Activated CD8-positive, alpha-beta memory T cell treated with anti-CD3 and anti-CD28 coated beads, Interleukin-2, amount 50 U/mL, for 24 hours (primary cell): ENCODE data around the gene EGFL7.
"Not testable (repeated sequence)": the region's sequence is repeated elsewhere in the genome, so short reads cannot be mapped to it uniquely, and the experiment has no call there.

Source experiments
- DNase-seq: peaks from one replicate; pipeline ENCODE4 v3.0.0-alpha.2; 2020; ENCODE audit errors: extremely low read depth

EGFL7 gene

DNA sequence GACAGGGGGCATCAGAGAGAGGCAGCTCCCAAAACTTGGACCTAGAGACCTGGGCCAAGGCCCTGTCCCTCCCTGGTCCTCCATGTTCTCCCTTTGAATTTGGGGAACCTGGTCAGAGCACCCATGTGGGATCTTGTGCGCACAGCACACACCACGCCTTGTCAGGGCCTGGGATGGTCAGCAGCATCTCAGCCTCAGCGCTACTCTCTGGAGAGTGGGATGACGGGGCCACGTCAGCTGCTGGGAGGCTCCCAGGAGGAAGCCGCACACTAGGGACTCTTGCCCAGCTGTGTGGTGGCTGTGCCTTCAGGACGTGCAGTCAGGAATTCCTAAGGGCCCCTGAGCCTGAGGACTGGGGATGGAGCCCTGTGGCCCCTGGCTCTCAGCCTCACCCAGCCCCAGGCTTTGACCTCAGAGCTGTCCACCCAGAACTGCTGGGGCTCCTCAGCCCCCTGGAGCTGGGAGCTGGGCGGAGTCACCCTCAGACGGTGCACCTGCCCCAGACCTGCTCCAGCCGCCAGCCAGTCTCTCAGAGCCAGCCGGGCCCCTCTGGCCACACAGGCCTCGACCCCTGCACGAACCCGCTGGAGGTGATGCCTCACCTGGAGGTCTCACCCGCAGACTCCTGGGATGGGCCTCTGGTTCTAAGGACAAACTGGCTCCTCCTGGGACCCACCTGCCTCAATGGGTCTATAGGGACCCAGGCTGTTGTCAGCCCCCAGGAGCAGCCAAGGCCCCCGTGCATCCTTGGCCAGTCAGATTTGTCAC, 38.3 kb upstream of the EGFL7 start:
- DNase-seq, result no peak

DNA sequence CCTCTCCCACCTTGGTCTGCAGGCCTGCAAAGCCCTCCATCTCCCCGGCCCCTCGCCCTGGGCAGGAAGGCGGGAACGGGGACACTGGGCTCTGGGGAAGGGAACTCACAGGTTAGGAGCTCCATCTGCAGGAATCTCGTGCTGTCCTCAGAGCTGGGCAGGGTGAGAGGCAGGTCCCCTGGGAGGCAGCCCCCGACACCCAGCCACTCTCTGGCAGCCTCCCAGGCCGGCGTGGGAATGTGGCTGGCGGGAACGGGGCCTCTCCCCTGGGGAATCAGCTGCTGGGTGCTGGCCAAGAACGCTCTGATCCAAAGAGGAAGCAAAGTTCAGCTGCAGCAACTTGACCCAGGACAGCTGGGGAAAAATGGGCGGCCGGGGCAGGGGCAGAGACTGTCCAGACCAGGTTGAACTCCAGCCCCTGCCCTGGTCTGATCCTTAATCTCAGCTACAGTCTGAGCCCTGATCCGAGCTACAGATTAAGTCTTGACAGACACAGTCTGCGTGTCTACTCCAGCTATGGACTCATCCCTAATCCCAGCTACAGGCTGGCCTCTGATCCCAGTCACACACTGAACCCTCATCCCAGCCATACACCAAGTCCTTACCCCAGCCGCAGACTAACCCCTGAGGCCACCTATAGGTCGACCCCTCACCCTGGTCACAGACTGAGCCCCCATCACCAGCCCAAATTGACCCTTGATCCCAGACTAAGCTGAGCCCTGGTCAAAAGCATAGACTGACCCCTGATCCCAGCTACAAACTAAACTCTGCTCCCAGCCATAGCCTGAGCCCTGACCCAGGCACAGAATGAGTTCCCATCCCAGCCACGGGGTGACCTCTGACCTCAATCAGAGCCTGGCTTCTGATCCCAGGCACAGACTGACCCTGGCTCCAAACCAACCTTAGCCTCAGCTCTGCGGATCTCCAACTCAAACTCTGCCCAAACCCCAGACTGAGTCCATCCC, 37.3 kb upstream of the EGFL7 start:
- DNase-seq, result no peak

DNA sequence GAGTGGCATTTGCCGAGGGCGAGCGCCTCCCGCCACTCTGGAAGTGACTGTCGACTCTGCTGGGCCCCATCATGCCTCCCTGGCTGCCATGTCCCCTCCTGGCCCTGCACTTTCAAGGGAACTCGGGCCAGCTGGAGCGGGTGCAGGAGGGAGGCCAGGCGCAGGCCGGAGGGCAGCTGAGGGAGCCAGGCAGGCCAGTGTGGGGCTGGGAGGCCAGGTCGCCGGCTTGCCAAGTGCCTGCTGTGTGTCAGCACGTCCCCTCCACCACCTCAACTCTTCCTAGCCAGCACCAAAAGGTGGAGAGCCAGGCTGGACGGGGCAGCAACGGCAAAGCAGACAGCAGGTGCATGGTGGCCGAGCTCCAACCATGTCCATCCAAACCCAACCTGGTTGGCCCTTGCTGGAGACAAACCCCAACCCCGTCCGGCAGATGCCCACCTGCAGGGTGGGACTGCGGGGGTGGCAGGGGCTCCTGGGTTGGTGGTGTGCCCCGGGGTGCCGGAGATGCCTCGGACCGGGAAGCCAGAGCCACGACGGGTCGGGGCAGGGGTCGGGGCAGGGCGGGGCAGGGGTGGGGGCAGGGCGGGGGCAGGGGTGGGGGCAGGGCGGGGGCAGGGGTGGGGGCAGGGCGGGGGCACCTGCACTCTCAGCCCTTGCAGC, 36.5 kb upstream of the EGFL7 start:
- DNase-seq, result no peak

DNA sequence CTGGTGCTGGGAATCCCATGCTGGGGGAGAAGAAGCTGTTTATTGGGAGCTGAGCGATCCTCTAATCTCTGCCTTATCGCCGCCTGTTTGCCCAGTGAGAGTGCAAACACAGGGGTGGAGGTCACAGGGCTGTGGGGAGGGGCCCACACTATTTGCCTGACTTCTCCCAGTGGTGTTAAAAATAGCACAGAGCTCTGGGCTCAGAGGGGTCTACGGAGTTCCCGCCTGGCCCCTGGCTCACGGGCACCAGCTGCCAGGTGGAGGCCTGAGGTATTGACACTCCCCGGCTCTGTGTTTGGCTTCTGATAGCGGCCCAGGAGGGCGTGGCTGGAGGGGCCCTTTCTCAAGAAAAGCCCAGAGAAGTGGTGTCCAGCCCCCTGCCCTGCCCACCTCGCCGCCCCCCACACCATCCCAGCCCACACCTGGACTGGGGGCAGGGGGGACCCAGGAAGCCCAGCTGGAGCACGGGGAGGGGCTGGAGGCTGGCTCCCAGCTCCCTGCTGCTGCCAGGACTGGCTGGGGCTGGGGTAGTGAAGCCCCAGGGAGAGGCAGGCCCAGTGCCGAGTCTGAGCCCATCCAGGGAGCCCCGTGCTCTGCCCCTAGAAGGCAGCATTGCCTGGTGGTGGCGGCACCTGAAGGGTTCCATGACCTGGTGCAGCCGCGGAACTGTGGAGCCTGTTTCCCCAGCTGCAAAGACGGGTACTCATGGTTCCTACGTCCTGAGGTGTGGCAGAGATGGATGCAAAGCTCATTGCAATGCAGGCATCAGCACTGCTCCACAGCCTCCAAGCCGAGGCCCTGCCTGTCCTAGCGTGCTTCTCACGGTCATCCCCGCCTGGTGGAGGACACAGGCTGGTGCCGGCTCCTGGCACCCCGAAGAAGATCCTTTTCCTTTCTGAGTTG, 35.7 kb upstream of the EGFL7 start:
- no peak for DNase-seq

DNA sequence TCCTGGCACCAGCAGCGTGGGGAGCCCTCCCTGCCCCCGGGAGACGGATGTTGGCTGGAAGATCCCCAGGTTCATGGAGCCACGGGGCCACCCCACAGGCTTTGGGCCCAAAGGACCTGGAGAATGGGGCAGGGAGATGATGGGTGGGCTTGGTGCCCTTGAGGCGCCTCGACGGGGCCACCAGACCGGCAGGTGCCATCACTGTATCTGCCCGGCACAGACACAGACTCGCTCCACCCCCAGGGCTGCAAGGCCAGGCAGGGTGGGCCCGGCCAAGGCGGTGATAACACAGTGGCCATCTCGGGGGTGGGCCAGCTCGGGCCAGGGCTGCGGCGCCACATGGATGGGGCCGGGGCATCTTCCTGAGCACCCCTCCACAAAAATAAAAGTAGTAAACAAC, 35.0 kb upstream of the EGFL7 start:
- DNase-seq, result no peak

DNA sequence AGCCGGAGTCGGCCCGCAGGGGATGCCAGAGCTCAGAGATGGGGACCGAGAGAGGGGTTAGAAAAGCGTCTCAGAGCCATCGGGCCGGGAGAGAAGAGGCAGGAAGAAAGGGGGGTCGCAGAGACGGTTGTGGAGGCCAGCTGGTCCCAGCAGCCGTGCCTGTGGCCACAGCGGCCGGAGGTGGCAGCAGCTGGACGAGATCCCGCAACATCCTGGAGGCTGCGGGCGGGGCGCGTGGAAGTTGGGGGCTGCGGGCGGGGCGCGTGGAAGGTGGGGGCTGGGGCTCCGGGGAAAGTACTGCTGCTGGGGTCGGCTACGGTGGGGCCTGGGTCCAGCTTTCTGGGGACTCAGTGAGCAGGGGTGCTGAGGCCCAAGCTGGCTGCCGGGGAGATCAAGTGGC, 34.4 kb upstream of the EGFL7 start:
- no peak for DNase-seq

DNA sequence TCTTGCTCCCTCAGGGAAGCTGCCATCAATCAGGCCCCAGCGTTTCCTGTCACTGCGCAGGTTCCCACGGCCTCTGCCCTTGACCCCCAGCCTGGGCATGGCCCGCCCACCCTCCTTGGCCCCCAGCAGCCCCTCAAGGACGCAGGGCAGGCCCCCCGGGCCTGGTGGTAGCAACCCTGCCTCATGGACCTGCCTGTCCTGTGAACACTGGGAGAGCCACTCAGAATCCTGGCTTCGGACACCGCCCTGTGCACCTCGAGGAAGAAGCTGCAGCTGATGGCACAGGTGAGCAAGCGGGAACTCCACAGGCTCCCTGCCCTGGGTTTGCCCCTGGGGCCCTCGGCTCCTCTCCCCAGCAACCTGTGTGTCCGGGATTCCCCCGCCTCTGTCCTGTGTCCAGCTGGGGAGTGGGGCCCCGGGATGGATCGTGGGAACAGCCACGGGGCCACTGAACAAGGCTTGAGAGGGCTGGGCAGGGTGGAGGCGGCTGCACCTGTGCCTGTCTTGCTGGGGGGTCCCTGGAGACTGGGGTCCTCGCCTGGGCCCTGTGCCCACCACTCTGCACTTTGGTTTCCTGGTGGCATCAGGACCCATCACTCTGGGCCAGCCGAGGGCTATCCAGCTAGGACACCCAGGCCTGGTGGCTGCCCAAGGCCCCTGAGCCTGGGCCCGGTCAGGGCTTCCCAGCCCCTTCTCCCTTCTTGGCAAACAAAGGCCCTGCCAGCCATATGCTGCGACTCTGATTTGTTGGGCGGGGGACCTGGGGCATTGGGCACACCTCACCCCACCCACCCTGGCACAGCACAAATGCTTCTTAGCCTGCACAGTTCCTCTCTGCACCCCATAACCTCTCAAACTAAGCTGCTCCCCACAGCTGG, 33.5 kb upstream of the EGFL7 start:
- no peak for DNase-seq

DNA sequence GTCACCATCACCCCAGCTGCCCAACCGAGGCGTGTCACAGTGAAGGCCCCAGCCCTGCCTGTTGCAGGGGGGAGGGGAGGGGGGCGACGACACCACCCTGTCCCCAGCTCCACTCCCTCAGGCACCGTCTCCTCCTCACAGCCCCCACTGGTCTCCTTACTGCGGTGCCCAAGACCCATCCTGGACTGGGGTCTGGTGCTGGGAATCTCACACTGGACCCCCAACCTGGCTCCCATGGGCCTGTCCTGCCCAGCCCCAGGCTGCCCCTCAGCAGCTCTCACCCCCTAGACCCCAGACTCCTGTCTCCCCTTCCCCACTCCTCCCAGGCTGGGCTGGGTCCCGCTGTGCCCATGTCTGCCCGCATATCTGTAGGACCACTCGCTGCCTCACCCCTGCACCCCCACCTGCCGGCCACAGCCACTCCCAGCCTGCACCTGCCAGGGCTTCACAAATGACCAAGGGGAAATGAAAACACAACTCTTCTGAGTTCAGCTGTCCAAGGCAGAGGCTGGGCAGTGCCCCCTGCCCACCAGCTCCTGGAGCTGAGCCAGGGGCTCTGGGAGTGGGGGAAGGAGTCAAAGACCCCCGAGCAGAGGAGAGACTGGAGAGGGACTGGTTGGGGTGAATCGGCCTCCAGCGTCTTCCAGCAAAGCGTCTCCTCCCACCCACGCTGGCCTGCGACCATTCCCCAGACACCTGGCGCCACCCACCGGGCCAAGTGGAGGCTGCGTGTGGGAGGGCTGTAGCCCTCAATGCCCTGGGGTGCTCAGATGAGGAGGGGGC, 32.6 kb upstream of the EGFL7 start:
- DNase-seq, result no peak

DNA sequence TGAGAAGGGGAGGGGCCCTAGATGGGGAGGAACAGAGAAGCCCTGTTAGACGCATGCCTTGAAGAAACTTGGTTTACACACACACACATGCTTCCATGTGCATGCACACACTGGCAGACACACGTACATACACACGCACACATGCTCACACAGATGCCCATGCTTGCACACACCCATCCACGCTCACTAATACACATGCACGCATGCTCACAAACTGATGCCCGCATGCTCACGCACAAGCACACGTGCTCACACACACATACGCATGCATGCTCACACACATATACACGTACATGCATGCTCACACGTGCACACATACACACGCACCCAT, 32.1 kb upstream of the EGFL7 start:
- no peak for DNase-seq

DNA sequence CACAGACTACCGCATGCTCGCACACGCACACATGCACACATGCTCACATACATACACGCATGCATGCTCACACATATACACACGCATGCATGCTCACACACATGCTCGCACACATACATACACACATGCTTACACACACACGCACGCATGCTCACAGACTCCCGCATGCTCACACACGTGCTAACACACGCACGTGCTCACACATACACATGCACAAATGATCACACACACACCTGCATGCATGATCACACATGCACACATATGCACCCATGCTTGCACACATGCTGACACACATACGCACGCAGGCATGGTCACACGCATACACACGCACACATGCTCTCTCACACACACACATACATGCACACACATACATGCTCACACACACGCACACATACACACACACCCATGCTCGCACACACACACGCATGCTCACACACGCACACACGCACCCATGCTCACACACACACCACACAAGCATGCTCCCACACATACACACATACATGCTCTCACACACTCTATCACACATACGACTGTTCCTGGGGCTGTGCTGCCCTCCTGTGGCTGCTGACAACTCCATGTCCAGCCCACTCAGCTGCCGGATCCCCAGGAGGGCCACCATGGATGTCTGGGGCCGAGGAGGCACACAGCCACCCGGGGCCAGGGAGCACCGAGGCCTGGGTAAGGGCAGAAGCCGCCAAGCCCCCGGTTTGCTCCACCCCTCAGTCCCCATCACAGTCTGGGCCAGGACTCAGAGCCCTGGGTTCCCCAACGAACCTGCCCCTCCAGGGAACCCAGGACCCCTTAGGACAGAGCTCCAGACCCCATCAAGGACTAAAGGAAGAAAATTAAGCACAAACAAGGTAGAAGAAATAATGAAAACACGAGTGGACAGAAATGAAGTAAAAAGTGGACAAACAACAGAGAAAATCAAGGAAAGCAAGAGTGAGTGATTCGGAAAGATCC, 31.4 kb upstream of the EGFL7 start:
- peak; percentile 34 for DNase-seq

DNA sequence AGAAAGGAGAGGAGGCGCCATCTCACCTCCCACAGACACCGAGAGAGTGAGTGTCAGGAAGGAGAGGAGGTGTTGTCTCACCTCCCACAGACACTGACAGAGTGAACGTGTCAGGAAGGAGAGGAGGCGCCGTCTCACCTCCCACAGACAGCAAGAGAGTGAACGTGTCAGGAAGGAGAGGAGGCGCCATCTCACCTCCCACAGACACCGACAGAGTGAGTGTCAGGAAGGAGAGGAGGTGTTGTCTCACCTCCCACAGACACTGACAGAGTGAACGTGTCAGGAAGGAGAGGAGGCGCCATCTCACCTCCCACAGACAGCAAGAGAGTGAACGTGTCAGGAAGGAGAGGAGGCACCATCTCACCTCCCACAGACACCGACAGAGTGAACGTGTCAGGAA, 30.6 kb upstream of the EGFL7 start:
- DNase-seq, result not testable (repeated sequence)

DNA sequence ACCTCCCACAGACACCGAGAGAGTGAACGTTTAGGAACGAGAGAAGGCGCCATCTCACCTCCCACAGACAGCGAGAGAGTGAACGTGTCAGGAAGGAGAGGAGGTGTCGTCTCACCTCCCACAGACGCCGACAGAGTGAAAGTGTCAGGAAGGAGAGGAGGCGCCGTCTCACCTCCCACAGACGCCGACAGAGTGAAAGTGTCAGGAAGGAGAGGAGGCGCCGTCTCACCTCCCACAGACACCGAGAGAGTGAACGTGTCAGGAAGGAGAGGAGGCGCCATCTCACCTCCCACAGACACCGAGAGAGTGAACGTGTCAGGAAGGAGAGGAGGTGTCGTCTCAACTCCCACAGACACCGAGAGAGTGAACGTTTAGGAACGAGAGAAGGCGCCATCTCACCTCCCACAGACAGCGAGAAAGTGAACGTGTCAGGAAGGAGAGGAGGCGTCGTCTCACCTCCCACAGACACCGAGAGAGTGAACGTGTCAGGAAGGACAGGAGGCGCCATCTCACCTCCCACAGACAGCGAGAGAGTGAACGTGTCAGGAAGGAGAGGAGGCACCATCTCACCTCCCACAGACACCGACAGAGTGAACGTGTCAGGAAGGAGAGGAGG, 30.1 kb upstream of the EGFL7 start:
- not testable (repeated sequence) for DNase-seq

DNA sequence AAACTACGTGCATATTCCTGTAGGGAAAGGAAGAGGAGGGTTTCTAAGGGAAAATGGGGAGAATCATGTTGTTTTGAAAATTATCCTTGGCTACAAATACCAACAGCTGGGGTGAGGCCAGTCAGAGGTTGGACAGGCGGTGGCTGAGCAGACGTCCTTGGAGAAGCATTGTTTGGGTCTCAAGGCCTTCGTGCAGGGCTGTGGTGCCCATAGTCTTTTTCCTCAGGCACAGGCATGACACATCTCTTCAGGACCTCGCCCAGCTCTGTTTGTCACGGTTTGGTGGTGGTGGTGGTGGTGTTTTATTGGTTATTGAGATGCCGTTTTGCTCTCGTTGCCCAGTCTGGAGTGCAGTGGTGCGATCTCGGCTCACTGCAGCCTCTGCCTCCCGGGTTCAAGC, 27.8 kb upstream of the EGFL7 start:
- no peak for DNase-seq

DNA sequence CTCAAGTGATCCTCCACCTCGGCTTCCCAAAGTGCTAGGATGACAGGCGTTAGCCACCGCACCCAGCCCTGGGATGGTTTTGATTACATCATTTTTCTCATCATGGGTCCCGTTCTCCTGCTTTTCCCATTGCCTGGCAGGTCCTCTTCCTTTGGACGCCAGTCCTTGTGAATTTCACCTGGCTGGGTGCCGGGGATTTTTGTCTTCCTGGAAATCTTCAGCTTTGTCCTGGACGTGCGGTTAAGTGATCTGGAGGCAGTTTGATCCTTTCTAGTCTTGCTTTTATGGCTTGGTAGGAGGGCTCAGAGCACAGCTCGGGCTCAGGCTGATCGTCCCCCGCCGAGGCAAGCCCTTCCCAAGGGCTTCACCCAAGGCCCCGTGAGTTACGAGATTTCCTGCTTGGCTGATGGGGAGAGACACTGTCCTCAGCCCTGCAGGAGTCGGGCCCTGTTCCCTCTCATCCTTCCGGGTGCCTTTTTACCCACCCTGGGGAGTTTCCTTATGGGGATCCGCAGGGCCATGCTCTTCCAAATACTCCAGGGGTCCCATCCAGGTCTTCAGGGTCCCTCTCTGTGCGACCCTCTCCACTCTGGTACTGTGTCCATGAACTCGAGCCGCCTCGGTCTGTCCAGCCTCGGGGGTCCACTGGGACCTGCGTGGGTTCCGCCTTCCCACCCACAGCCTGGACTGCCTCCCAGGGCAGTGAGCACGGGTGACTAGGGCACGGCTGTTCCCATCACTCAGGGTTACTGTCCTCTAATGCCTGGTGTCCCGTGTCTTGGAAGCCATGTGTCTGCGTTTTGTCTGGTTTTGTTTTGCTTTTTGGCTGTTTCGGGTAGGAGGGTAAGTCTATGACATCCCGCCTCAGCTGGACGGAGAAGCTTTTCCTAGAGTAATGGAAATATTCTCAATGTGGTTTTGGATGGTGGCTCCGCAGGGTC, 22.3 kb upstream of the EGFL7 start:
- DNase-seq, result no peak

DNA sequence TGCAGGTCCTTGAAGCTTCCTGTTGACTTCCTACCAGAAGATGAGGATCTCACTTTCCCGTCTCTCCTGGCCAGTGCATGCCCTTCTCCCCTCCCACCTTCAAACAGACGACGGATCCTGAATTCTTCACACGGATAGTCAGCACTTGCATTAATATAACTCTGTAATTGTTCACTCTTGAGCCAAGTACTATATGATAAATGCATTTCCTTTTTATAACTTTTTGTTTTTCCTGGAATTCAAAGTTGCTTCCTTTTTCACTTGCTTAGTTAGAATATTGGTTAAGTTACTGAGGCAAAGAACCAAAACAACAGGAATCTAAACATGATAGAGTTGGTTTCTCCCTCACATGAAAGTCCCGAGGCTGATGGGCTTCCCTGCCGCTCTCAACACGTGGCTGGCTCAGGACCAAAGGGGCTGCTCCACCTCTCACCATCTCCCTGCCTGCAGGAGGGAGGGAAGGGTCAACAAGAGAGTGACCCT, 20.2 kb upstream of the EGFL7 start:
- no peak for DNase-seq

DNA sequence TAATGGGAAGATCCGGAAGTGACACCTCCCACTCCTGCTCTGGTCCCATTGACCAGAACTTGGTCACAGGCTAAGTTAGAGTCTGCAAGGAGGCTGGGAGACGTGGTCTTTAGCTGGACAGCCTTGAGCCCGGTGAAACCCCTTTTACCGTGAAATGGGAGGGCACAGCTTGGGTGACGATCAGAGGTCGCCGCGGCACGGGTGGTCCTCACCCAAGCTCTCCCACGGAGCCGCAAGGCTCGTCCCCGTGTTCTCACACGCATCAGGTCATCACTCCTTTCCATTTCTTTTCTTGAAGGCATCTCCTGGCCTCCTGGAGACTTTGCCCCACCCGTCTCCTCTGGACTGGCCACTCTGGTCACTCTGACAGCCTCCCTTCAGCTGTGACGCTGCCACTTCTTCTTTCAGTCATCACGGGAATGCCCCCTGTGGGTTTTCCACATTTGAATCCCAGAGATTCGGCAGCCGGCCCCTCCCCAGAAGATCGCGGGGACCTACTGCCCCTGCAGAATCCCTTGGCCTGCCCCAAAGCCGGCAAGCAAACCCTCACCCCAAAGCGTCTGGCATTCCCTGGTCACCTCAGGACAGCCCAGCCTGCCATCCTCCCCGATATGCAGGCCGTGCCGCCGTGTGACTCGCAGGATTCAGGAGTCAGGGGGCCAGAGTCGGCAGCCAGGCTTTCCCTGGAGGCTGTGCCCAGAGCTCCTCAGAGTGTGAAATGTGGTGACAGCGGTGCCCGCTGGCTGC, 18.9 kb upstream of the EGFL7 start:
- no peak for DNase-seq
